Activated CD4-positive, alpha-beta T cell treated with anti-CD3 and anti-CD28 coated beads, Interleukin-2, Interleukin-6, amounts not matched to agents 100 ng/mL and 50 ng/mL, durations not matched to agents 16 hours and 8 hours (primary cell): ENCODE measurements around the gene POLD1.
A peak's percentile ranks its signal among the peaks of the same experiment; 100 is the strongest.

ENCODE experiments used
- DNase-seq: peaks from one replicate; pipeline ENCODE4 v3.0.0-alpha.2; 2020

Gene POLD1

DNA sequence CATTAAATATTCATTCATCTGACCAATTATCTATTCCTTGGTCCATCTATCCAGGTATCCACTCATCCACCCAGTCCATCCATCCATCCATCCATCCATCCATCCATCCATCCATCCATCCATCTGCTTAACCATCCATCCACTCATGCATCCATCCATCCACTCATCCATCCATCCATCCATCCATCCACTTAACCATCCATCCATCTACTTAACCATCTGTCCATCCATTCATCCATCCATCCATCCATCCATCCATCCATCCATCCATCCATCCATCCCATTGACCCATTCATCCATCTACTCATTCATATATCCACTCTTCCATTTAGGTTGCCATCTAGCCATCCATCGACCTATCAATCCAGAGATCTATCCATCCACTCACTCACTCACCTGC lies 59.9 kb downstream of the POLD1 start:
- no peak for DNase-seq

DNA sequence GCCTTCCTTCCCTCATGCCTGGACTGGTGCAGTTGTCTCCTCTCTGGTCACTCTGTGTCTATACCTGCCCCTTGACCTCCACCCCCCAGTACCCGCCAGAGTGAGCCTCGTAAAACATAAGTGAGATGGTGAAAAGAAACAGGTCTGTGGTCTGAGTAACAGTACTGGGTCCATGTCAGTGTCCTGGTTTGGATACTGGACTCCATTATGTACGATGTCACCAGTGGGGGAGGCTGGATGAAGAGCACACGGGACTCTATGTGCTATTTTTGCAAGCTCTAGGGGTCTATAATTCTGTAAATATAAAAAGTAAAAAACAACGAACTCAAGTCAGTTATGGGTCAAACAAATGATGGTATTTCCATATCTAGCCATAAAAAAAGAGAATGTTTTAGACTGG lies 62.9 kb downstream of the POLD1 start:
- DNase-seq, result no peak

DNA sequence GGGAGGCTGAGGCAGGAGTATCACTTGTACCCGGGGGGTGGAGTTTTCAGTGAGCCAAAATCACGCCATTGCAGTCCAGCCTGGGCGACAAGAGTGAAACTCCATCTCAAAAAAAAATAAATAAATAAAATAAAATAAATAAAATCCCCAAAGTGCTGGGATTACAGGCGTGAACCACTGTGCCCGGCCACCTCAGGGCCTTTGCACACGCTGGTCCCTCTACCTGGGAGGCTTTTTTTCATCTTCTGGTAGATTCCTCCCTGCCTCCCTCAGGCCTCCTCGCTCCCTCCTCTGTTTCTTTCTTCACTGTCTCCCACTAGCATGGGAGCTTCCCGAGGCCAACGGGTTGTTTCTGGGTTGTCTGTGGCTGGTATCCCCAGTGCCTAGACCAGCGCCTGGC lies 63.6 kb downstream of the POLD1 start:
- no peak for DNase-seq

DNA sequence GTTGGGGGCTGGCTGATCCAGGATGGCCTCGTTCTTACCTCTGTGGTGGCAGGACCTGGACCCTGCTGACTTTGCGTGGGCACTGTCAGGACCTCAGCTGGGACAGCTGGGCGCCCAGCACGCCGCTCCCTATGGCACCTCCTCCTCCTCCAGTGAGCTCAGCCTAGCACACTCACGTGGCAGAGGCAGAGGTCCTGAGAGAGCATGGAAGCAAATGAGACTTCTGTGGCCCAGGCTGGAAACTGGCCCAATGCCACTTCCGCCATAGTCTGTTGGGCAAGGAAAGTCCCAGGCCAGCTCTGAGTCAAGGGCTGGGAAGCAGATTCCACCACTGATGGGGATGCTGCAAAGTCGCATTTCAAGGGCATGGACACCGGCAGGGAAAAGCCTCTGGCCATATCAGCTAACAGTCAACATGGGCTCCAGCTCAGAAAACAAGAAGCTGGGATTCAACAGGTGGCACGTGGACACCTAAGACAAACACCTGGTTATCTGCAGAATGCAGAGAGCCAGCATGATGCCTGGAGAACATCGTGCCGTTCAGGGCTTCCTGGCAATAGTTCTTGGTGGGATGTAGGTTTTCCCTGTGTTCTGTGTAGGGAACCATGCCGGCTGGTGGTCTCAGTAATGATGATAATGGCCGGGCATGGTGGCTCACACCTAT lies 65.2 kb downstream of the POLD1 start:
- no peak for DNase-seq

DNA sequence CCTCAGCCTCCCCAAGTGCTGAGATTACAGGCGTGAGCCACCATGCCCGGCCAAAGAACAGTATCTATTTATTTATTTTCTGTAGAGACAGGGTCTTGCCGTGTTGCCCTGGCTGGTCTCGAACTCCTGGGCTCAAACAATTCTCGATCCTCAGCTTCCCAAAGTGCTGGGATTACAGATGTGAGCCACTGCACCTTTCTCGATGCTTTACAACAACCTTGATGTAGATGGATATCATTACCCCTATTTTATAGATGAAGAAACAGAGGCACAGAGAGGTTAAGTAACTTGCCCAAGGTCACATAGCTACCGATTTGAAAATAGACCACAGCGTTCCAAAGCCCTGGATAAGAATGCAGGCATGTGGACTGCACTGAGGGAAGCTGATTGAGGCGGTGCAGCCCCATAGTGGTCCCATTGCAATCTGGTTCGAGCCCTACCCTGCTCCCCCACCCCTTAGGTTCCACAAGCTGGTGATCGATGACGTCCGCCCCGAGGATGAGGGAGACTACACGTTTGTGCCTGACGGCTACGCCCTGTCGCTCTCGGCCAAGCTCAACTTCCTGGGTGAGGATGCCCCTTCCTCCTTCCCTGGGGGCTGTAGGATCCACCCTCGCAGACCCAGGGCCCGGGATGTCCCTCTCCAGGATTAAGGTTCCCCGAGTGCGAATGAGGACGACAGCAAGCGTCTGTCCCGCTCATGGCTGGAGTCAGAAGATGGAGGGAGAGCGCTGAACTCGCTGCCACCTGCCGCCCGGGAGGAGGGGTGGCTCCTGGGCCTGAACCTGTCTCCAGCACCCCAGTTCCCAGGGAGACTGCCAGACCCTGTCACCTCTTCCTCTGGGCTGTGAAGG lies 66.4 kb downstream of the POLD1 start:
- no peak for DNase-seq

DNA sequence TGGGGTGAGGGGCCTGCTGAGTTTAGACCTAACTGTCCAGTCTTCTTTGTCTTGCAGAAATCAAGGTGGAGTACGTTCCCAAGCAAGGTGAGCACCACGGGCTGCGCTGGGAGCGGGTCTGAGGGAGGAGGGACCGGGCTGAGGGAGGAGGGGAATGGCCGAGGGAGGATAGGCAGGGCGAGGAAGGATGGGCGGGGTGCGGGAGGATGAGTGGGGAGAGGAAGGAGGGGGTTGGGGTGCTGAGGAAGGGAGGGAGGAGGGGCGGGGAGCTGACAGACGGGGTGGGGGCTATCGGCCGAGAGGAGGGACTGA lies 67.0 kb downstream of the POLD1 start:
- no peak for DNase-seq

DNA sequence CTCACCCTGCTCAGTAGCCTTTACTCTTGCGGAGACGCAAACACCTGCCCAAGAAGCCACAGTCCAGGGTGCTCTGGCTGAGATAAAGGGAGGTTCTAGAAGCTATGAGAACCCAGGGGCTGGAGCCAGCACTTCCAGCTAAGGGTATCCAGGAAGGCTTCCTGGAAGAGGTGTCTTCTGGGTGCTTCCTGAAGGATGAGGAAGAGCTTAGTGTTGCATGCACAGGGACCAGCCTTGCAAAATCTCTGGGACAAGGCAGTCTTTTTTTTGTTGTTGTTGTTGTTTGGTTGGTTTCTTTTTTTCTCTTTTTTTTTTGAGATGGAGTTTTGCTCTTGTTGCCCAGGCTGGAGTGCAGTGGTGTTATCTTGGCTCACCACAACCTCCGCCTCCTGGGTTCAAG lies 69.1 kb downstream of the POLD1 start:
- DNase-seq, result no peak

DNA sequence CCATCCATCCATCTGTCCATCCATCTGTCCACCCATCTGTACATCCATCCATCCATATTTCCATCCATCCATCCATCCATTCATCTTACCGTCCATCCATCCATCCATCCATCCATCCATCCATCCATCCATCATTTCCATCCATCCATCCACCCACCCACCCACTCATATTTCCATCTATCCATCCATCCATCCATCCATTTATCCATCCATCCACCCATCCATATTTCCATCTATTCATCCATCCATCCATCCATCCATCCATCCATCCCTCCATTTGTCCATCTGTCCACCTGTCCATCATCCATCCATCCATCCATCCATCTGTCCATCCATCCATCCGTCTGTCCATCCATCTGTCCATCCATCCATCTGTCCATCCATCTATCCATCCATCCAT lies 71.8 kb downstream of the POLD1 start:
- DNase-seq, result no peak

DNA sequence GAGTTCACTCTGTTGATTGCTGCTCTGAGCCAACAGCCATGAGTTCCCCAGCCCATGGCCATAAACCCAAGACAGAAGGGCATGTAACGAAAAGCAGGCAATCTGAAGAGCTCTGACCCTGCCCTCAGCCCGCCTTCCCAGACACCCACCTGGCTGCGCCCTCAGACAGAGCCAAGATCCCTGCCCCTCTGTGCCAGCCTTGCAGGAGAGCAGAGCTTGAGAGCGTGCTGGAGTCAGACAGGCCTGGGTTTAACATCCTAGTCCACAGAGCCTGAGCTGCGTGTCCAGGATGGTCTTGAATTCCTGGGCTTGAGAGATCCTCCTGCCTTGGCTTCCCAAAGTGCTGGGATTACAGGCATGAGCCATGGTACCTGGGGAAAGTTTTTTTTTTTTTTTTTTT lies 73.2 kb downstream of the POLD1 start:
- DNase-seq, result no peak

DNA sequence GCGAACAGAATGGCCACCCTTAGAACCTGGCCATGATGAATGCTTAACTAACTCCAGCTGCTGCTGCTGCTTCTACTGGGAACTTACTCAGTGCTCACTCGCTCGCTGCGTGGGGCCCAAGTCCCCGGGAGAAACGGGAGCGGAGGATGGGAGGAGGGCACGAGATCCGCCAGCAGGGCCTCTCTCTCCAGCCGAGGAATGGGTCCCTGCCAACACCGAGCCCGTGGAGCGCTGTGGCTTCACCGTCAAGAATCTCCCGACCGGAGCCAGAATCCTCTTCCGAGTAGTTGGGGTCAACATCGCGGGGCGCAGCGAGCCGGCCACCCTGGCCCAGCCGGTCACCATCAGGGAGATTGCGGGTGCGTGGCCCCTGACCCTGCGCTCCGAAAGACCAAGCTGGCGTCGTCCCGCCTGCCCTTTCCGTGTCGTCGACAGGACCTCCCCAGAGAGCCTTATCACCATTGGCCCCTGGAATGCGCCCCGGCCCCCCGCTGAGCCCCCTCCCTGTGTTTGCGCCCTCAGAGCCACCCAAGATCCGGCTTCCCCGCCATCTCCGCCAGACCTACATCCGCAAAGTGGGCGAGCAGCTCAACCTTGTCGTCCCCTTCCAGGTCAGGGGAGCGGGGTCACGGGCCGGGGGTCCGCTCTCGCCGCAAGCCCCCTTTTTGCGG lies 74.4 kb downstream of the POLD1 start:
- no peak for DNase-seq

DNA sequence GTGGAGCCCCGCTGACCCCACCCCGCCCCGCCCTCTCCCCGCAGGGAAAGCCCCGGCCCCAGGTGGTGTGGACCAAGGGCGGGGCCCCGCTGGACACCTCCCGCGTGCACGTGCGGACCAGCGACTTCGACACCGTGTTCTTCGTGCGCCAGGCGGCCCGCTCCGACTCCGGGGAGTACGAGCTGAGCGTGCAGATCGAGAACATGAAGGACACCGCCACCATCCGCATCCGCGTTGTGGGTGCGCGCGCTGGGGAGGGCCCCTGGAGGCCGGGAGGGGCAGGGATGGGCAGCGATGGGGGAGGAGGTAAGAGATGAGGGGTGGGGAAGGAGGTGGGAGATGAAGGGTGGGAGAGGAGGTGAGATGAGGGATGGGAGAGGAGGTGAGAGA lies 74.9 kb downstream of the POLD1 start:
- no peak for DNase-seq

DNA sequence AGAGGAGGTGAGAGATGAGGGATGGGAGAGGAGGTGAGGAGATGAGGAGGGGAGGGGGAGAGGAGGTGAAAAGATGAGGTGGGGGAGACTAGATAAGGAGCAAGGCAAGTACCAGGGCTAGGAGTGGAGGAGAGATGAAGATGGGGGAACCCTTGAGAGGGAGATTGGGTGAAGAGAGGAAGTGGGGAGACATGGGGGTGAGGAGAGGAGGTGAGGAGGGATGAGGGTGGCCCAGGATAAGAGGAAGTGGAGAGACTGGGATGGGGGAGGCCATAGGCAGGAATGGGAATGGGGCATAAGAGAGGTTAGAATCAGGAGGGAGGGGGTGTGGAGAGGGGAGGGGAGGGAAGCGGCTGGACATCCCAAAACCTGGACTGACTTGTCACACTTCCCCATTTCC lies 75.5 kb downstream of the POLD1 start:
- no peak for DNase-seq

DNA sequence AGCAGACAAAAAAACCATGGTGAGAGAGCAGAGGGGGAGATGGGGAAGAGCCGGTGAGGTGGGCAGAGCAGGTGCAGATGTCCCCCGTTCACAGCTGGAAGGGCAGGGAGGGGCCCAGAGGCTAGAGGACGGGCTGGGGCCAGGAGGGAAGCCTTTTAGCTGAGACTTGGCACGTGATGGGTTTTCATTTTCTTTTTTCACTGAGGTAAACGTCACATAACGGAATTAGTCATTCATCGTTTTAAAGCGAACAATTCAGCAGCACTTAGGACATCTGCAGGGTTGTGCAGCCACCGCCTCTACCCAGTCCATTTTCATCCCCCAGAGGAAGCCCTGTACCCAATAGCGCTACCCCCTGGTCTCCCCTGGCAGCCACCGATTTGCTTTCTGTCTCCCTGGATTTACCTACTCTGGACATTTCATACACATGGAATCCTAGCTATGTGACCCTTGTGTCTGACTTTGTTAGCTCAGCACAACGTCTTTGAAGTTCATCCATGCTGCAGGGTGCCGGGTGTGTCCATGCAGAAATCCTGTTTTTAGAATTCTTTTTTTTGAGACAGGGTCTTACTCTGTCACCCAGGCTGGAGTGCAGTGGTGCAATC lies 76.1 kb downstream of the POLD1 start:
- peak; percentile 67 for DNase-seq

DNA sequence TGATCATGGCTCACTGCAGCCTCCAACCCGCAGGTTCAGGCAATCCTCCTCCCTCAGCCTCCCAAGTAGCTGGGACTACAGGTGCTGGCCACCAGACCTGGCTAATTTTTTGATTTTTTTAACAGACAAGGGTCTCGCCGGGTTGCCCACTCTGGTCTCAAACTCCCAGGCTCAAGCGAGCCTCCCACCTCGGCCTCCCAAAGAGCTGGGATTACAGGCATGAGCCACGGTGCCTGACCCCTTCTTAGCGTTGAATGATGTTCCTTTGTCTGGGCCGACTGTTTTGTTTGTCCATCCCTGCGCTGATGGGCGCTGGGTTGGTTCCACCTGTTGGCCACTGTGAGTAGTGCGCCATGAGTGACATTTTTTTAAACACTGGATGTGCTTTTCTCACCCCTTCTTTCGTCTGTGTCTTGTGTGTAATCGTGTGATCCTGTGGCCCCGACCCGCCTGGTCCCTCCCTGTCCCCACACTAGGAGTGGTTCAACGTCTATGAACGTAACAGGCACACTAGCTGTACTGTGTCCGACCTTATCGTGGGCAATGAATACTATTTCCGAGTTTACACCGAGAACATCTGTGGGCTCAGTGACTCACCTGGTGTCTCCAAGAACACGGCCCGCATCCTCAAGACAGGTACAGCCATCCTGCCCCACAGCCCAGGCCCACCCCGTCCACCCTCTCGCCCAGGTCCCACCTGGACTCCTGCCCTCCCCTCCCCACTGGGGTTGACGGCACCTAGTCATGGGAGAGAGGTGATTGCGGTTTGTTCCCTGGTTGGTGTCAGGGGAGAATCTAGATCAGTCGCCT lies 77.1 kb downstream of the POLD1 start:
- peak; percentile 81 for DNase-seq

DNA sequence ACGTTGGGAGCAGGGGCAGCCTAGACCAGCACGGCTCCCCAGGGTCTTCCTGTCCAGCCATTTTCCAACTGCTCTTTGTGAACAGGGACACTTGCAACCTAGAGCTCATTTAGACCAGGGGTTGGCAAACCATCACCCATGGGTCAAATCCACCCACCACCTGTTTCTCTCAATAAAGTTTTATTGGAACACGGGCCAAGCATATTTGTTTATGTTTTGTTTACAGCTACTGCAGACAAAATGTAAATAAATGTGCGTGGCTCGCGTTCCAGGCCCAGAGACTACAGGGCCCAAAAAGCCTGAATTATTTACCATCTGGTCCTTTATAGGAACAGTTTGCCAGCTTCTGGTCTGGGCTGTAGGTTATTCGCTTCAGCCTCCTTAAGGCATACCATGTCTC lies 78.8 kb downstream of the POLD1 start:
- no peak for DNase-seq

DNA sequence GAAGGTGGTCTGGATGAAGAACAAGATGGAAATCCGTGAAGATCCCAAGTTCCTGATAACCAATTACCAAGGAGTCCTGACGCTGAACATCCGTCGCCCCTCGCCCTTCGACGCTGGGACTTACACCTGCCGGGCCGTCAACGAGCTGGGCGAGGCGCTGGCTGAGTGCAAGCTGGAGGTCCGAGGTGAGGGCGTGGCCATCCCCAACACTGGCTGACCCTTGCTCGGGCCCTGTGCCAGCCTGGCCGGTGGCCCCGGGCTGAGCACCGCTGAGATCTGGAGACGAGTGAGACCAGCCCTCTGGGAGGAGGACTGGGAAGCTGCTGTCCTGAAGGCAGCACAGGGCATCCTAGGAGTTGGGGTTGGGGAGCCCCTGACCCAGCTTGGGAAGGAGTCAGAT lies 80.2 kb downstream of the POLD1 start:
- DNase-seq, result no peak

DNA sequence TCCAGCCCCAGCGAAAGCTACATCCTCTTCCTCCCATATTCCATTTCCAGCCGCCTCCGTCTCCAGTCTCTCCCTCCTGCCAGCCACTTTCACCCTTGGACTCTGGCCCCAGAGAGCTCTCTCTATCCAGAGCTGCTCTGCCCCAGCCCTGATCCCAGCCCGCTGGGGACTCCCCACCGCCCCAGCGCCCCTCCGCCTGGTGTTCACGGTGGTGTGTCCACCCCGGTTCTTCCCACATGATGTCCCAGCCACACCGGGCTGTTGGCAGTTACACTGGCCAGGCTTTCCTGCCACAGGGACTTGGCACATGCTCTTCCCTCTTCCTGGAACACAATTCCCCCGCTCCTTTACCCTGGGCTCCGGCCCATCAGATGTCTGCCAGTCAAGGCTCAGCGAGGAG lies 80.9 kb downstream of the POLD1 start:
- no peak for DNase-seq

DNA sequence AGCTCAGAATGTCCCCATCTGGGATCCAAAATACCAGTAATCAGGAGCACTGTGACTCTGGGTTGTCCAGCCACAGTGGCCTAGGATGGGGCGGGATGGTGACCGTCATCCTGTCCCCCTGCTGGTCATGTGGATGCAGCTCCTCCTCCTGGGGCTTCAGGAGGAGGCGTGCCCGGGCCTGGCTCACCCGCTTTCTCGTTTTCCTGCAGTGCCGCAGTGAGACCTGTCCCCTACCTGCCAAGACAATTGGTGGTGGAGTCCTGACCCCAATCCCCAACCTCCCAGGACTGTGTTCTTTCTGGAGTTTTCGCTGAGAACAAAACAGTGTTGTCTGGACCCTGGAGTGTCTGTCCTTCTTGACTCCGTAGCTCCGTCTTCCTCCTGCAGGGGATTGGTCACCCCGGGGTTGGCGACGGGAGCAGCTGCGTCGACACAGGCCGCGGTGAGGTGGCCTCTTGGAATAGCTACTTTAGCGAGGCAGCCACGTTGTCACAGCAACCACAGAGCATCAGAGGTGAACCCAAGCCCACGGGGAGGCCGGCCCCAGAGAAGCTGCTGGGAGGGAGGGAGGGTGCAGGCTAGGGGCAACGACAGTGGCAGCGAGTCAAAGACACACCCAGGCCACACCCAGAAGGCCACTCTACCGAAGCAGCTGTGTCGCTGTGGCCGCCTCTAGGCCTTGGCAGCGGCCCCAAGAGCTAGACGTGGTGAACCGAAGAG lies 82.0 kb downstream of the POLD1 start:
- no peak for DNase-seq

DNA sequence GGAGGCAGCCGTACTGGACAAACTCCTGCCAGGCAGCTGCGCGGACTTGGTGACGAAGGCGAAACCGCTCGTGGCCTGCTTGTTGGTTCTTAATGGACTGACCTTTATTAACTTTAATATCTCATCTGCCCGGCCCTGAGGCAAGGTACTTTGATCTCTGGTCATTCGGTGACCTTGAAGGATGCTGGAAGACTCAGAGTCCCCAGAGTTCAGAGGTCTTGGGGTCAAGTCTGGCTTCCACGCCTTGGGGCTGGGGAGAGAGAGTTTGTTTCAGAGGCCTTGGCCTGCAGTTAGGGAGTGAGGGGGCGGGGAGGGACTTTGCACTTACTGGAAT lies 82.5 kb downstream of the POLD1 start:
- DNase-seq, result no peak

DNA sequence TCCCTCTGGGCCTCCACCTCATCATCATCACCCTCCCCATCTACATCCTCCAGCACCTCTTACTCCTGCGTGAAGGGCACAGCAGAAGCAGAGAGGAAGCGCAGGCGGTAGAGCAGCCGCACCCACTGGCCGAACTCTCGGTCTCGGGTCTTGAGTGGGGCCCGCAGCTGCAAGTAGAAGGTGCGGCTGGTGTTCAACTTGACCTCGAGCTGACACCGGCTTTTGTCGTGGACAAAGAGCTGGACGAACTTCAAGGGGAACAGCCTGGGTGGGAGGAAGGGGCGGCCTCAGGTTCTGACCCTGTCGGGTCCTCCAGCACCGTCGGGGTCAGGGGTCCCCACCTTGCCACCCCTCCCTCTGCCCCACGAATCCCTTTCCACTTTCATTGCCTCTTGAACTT lies 83.4 kb downstream of the POLD1 start:
- DNase-seq, result no peak
